ENCODE data around the gene ENTPD1.

The ENTPD1 gene

DNA sequence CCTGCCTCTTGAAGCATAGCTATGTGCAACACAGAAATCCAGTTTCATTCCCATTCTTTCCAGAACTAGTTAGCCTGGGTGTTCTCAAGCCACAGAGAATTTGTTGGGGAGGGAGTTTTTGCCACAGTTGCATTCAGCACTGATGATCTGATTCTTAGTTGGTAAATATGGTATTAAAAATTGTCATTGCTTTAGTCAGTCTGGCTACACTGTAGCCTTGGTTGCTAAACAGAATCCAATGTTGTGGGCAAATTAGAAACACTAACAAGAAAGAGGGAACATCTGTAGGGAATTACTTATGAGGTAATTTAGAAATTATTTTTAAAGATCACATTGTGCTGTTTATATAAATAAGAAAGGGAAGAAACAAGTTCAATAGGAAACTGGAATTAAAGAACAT is 94.8 kb downstream of the ENTPD1 start (continued):
- TF ChIP-seq IKZF3 (tag by site-specific recombination; IDR thresholded peaks at IDR 0.05) (no peak), ZFHX2 (tag by site-specific recombination; conservative IDR thresholded peaks at IDR 0.05) (no peak), ZNF10 (tag by site-specific recombination; IDR thresholded peaks at IDR 0.05) (no peak), ELK4 (IDR thresholded peaks at IDR 0.05; ENCODE audit: borderline replicate concordance, low read depth, low read length) (no peak), ZNF621 (tag by site-specific recombination; IDR thresholded peaks at IDR 0.05) (no peak), ZNF311 (tag by site-specific recombination; IDR thresholded peaks at IDR 0.05; ENCODE audit: borderline replicate concordance) (no peak), KLF7 (tag by site-specific recombination; IDR thresholded peaks at IDR 0.05; ENCODE audit: borderline replicate concordance) (no peak), ZNF341 (tag by site-specific recombination; IDR thresholded peaks at IDR 0.05; ENCODE audit: low read depth) (no peak), ZNF138 (tag by site-specific recombination; IDR thresholded peaks at IDR 0.05; ENCODE audit: borderline replicate concordance) (no peak), ZNF580 (tag by site-specific recombination; IDR thresholded peaks at IDR 0.05) (no peak), ZFP37 (tag by site-specific recombination; IDR thresholded peaks at IDR 0.05) (no peak), ZNF146 (tag by site-specific recombination; IDR thresholded peaks at IDR 0.05) (no peak), ZNF169 (tag by site-specific recombination; IDR thresholded peaks at IDR 0.05) (no peak)
- TF ChIP-seq, protein P1, sequence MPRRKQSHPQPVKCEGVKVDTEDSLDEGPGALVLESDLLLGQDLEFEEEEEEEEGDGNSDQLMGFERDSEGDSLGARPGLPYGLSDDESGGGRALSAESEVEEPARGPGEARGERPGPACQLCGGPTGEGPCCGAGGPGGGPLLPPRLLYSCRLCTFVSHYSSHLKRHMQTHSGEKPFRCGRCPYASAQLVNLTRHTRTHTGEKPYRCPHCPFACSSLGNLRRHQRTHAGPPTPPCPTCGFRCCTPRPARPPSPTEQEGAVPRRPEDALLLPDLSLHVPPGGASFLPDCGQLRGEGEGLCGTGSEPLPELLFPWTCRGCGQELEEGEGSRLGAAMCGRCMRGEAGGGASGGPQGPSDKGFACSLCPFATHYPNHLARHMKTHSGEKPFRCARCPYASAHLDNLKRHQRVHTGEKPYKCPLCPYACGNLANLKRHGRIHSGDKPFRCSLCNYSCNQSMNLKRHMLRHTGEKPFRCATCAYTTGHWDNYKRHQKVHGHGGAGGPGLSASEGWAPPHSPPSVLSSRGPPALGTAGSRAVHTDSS (tag by site-specific recombination; IDR thresholded peaks at IDR 0.05), result no peak

DNA sequence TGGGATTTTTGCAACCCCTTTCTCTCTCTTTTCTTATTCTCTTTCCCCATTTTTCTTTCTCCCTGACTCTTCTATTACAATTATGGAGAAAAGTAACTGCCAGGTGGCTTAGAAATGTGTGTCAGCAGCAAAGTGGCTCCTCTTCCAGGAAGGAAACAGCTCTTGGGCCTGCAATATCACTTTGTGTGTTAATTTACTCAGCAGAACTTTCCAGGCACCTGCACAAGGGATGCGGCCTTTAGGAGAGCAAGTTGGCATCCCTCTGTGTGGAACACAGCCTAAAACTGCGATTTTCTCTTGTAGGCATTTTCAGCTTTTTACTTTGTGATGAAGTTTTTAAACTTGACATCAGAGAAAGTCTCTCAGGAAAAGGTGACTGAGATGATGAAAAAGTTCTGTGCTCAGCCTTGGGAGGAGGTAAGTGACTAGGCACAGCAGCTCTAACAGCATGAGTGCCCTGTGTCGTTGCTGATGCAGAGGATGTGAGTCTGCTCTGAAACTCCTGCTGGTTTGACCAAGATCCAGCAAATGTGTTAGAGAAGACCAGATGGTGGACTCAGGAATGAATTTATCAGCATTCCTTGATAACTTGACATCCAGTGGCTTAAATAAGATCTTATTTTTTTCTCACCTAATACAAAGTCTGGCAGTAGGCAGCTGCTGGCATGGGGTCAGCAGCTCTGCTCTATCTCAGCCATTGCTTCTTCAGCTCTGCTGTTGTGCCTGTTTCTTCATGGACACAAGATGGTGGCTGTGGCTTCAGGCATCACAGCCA is 104.4 kb downstream of the ENTPD1 start:
- Histone ChIP-seq H3K4me1 (ENCODE audit: control insufficient read depth, insufficient read depth, low read length) (no peaks in the 10 kb centered on the region), H3K27ac (ENCODE audit: extremely low read depth, low read depth, low read length) (no peak overlapping the region), H3K9me3 (ENCODE audit: control insufficient read depth, insufficient read depth, low read depth, low read length) (no peaks in the 10 kb centered on the region), H3K4me3 (ENCODE audit: low read depth, low read length) (no peak overlapping the region), H3K36me3 (ENCODE audit: control insufficient read depth in 2 of 2, insufficient read depth in 1 of 2, low read length in 2 of 2) (no peaks in the 10 kb centered on the region)
- CTCF ChIA-PET, result interaction anchor here (2.3 kb wide), 1 partner anchor 167 kb away, joined by 7 read pairs; the partner anchor contains the start of gene TCTN3
- TF ChIP-seq ZNF629 (tag by site-specific recombination; IDR thresholded peaks at IDR 0.05), result no peak
- POLR2A ChIA-PET, result no interaction called here

DNA sequence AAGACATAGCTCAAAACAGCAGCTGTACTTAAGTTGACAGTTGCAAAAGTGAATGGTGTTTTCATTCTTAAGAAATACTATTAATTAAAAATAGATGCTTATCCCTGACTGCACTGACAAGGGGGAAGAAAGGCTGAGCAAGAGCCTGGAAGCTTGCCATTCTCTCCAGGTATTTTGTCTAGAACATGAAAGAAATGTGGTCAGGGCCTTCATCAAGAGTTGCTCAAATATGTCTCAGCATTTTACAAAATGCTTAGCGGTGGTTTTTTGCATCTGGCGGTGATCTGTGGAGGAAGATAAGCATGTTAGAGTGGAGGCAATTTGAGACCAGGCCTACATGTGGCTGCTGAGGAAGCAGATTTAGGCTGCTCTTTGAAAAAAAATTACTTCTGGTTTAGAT is 105.4 kb downstream of the ENTPD1 start:
- ChIA-PET POLR2A (no interaction called here), CTCF (interaction anchor here (0.6 to 2.3 kb wide), 2 partner anchors 168 to 569 kb away, joined by 6 to 7 read pairs; partner anchors contain the start of gene TCTN3)

More for the DNA sequence above, 105.4 kb downstream of the ENTPD1 start:
- no peak overlapping the region for H3K27ac ChIP-seq (ENCODE audit: extremely low read depth, low read depth, low read length)
- no peak for TF ChIP-seq ZBTB7A (tag by site-specific recombination; IDR thresholded peaks at IDR 0.05; ENCODE audit: low read depth)
- H3K4me1 ChIP-seq (ENCODE audit: control insufficient read depth, insufficient read depth, low read length), result no peaks in the 10 kb centered on the region
- H3K36me3 ChIP-seq (ENCODE audit: control insufficient read depth in 2 of 2, insufficient read depth in 1 of 2, low read length in 2 of 2), result no peaks in the 10 kb centered on the region
- no peak overlapping the region for H3K4me3 ChIP-seq (ENCODE audit: low read depth, low read length)
- no peaks in the 10 kb centered on the region for H3K9me3 ChIP-seq (ENCODE audit: control insufficient read depth, insufficient read depth, low read depth, low read length)

Measured in HEK293 (cell line).